Fibroblast of the aortic adventitia (primary cell): ENCODE data around the gene PINLYP. TPM values are rescaled to one million over a fixed set of nuclear protein-coding genes. Genes with fewer than 3 reads are reported as not detected.
A peak's percentile ranks its signal among the peaks of the same experiment; 100 is the strongest.

Experiments
- DNase-seq: peaks from one replicate; pipeline ENCODE4 v3.0.0-alpha.2; 2010; ENCODE audit warnings: low read depth
- H3K4me3 ChIP-seq: 2 replicates; pipeline ENCODE4 v1.5.1; 2011; ENCODE audit warnings: low read depth, mild to moderate bottlenecking, control low read depth, low read length, moderate library complexity
- total RNA-seq: library from RNA; depleted of rRNA; stranded (reverse); fragments of >200 nt; gene quantifications from 2 replicates; pipeline ENCODE4 v1.2.3, GENCODE V29; 2012; ENCODE audit warnings: low replicate concordance
- TF ChIP-seq, protein P1 (sequence below): IDR thresholded peaks from 2 replicates; pipeline ENCODE4 v1.5.1; 2011; ENCODE audit warnings: mild to moderate bottlenecking, low read length, control low read depth, inconsistent platforms; ENCODE audit not compliant: insufficient read depth

The PINLYP gene
- total RNA-seq, 1 donor: 6.4 TPM

DNA sequence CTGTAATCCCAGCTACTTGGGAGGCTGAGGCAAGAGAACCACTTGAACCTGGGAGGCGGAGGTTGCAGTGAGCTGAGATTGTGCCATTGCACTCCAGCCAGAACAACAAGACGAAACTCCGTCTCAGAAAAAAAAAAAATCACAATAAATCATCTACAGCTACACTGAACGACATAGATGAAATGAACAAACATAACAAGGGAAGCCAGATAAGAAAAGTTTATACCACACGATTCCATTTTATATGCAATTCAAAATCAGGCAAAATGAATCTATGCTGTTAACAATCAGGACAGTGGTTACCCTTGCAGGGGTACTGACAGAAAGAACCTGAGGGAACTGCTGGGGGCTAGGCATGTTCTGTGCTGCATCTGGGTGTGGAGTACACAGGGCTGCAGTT, 5.9 kb upstream of the PINLYP start:
- H3K4me3 ChIP-seq: no peak overlapping the region
- no peak for DNase-seq
- TF ChIP-seq, protein P1, sequence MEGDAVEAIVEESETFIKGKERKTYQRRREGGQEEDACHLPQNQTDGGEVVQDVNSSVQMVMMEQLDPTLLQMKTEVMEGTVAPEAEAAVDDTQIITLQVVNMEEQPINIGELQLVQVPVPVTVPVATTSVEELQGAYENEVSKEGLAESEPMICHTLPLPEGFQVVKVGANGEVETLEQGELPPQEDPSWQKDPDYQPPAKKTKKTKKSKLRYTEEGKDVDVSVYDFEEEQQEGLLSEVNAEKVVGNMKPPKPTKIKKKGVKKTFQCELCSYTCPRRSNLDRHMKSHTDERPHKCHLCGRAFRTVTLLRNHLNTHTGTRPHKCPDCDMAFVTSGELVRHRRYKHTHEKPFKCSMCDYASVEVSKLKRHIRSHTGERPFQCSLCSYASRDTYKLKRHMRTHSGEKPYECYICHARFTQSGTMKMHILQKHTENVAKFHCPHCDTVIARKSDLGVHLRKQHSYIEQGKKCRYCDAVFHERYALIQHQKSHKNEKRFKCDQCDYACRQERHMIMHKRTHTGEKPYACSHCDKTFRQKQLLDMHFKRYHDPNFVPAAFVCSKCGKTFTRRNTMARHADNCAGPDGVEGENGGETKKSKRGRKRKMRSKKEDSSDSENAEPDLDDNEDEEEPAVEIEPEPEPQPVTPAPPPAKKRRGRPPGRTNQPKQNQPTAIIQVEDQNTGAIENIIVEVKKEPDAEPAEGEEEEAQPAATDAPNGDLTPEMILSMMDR: no peak

DNA sequence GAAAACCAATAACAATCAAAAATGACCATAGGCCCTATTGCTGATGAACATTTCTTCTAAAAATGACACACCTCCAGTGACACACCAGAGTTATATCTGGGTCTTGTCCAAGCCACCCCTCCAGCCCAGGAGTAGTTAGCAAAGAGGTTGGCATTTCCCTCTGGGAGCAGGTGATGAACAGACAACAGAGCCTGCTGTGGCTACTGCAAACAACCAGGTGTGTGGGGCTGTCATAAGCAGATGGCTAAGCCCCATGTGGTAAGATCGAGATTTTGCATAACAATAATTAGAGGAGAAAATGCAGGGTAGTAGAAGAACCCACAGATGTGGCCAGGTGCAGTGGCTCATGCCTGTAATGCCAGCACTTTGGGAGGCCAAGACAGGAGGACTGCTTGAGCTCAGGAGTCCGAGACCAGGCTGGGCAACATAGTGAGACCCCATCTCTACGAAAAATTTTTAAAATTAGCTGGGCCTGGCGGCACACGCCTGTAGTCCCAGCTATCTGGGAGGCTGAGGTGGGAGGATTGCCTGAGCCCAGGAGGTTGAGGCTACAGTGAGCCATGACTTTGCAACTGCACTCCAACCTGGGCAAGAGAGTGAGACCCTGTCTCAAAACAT, 5.3 kb upstream of the PINLYP start:
- DNase-seq: no peak

DNA sequence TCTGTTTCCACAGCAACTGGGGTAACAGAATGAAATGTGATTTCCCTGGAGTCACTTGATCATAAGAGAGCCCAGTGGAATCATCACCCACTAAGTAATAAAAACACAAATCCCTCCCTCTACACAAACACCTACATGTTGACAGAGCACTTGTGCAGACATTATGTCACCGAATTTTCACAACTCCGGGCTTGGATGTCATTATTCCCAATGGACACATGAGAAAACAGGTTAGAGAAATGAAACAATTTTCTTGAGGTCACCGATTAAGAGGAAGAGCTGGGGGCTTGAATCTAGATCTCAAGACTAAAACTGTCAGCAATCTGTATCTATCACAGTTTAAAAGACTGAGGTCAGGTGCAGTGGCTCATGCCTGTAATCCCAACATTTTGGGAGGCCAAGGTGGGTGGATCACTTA, 3.4 kb upstream of the PINLYP start:
- no peak overlapping the region for H3K4me3 ChIP-seq
- TF ChIP-seq, protein P1: no peak
- DNase-seq: no peak

More for the DNA sequence above, 5.3 kb upstream of the PINLYP start:
- H3K4me3 ChIP-seq: no peak overlapping the region
- TF ChIP-seq, protein P1: no peak

DNA sequence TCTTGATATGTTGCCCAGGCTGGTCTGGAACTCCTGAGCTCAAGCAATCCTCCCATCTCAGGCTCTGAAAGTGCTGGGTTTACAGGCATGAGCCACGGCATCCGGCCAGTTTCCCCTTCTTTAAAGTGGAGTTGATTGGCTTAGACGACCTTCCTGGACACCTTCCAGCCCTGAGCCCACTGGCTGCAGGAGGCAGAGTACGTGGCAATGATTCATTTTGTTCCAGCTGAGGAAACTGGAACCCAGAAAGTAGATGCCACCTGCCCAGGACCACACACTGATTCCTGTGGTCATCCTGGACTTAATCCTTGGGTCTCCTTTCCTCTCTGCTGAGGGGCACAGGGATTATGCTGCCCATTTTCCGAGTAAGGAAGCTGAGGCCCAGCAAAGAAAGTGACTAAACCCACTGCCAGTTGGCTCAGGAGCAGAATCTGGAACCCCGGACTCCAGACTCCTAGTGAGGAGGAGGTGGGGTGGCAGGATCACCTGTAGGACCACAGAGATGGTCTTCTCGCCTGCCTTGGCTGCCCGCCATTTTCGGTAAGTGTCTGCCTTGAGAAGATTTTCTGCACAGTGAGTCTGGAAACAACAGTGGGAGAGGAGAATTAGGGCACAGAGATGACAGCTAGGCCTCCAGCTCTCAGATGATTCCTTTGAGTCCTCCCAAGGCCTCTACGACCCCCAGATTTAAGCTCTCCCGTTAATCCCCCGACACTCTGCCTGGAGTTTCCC, 1.0 kb upstream of the PINLYP start:
- TF ChIP-seq, protein P1: no peak
- peak overlapping the region; percentile 71 for H3K4me3 ChIP-seq
- no peak for DNase-seq

DNA sequence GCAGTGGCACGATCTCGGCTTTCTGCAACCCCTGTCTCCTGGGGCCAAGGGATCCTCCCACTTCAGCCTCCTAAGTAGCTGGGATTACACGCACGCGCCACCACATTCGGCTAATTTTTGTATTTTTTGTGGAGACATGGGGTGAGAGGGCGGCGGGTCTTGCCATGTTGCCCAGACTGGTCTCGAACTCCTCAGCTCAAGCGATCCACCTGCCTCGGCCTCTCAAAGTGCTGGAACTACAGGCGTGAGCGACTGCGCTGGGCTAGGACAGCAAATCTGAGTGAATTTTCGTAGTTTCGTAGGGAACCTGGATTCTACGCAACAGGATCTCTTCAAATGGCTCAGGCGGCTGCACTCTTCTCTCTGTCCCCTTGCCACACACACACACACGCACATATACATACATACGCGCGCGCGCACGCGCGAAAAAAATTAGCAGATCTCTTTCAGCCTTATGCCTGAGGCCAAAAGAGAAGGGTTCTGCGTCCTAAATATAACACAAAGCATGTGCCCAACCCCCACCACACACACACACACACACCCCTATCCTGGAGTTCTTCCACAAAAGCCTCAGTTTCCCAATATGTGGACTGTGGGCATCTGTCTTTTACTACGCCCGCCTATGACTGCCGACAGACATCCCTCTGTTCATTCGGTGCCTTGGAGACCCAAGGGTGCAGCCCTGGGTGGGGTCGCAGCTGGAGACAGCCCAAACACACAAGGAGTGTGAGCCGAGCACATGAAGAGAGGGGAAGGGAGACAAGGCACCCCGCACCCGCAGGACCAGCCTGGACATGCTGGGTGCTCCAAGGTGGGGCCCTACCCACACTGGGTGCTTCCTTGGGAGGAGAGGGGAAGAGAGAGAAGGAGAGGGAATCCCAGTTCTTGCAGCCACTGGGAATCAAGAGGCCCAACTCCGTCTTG, 616 bp downstream of the PINLYP start:
- TF ChIP-seq, protein P1: no peak
- peak overlapping the region; percentile 57 for H3K4me3 ChIP-seq
- no peak for DNase-seq

DNA sequence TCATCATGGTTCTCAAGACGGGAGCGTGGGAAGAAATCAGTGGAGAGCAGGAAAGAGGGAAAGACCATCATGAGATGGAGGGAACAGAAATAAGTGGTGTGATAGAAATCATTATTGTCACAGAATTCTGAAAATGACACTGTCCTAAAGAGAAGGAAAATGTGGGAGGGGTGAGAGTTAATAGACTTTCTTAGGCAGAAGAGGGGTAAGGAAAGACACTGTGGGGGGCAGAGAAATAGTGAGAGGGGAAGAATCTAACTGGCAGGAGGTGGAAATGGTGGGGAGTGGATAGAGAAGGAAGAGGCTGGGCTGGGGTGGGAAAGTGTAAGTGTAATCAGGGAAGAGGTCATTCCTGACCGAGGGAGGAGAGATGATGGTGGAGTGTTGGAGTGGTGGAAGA, 3.2 kb downstream of the PINLYP start:
- TF ChIP-seq, protein P1: no peak
- H3K4me3 ChIP-seq: no peak overlapping the region
- DNase-seq: no peak
